NCI-H460 (cell line): ENCODE measurements around the gene UQCC5. TPM values are rescaled to one million over a fixed set of nuclear protein-coding genes. Genes with fewer than 3 reads are reported as not detected.

Source experiments
- DNase-seq: peaks from one replicate; pipeline ENCODE4 v3.0.0-alpha.2; 2016; ENCODE audit warnings: low read depth; ENCODE audit errors: extremely low read depth
- polyA plus RNA-seq: library from polyadenylated mRNA; depleted of rRNA; stranded (reverse); fragments of >200 nt; gene quantifications from 2 replicates; pipeline ENCODE4 v1.2.3, GENCODE V29; 2014; cell fraction: nucleus; rRNA removed
- total RNA-seq: library from RNA; depleted of rRNA; stranded (reverse); fragments of >200 nt; shearing (Covaris generic); gene quantifications from 2 replicates; pipeline ENCODE4 v1.2.3, GENCODE V29; 2014; rRNA removed

The UQCC5 gene
- 5.4 and 18.0 TPM in 2 replicates for total RNA-seq
- 2.5 and 2.8 TPM in 2 replicates for polyA plus RNA-seq

DNA sequence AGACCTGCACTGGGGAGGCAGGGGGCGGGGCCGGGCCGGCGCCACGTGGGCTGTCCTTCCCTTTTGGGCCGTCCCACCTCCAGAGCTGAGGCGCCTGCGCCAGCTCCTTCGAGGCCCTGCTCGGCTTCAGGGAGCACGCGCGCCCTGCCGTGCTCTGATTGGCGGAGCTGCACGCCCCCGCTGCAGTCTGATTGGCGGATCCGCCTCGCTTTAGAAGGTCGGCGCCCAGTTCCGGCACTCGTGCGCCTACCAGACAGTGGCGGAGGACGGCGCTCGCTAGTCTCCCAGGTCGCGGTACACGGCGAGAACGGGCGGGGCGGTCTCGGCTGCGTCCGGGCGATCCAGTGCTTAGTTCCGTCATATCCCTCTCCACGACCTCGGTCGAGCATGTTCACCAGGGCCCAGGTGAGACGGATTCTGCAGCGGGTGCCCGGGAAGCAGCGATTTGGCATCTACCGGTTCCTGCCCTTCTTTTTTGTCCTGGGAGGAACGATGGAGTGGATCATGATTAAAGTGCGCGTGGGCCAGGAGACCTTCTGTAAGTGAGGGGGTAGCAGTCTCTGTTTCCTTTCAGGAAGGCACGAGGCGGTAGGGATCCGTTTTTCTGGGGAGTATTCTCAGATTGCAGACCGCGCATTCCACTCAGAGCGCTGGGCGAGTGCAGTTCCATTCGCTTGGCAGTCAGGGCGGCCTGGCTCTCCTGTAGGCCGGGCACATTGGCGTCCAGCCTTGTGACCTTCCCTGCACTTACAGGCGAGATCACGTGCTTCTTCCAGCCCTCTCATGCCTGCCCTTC lies at the start of gene UQCC5:
Gene UQCC5 (plus strand): TSS at position 237 of the 796 bp plus-strand sequence. CDS start 151 bp downstream, at position 388.
- DNase-seq, result peak; percentile 95

DNA sequence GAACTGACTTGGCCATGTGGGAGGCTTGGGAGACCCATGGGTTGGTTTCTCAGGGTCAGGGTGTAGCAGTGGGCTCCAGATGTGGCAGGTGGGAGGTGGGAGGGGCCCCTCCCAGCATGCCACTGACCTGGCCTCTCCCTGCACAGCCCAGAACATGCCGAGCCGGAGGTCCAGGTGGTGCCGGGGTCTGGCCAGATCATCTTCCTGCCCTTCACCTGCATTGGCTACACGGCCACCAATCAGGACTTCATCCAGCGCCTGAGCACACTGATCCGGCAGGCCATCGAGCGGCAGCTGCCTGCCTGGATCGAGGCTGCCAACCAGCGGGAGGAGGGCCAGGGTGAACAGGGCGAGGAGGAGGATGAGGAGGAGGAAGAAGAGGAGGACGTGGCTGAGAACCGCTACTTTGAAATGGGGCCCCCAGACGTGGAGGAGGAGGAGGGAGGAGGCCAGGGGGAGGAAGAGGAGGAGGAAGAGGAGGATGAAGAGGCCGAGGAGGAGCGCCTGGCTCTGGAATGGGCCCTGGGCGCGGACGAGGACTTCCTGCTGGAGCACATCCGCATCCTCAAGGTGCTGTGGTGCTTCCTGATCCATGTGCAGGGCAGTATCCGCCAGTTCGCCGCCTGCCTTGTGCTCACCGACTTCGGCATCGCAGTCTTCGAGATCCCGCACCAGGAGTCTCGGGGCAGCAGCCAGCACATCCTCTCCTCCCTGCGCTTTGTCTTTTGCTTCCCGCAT lies 49.2 kb upstream of the UQCC5 start:
- DNase-seq, result no peak

DNA sequence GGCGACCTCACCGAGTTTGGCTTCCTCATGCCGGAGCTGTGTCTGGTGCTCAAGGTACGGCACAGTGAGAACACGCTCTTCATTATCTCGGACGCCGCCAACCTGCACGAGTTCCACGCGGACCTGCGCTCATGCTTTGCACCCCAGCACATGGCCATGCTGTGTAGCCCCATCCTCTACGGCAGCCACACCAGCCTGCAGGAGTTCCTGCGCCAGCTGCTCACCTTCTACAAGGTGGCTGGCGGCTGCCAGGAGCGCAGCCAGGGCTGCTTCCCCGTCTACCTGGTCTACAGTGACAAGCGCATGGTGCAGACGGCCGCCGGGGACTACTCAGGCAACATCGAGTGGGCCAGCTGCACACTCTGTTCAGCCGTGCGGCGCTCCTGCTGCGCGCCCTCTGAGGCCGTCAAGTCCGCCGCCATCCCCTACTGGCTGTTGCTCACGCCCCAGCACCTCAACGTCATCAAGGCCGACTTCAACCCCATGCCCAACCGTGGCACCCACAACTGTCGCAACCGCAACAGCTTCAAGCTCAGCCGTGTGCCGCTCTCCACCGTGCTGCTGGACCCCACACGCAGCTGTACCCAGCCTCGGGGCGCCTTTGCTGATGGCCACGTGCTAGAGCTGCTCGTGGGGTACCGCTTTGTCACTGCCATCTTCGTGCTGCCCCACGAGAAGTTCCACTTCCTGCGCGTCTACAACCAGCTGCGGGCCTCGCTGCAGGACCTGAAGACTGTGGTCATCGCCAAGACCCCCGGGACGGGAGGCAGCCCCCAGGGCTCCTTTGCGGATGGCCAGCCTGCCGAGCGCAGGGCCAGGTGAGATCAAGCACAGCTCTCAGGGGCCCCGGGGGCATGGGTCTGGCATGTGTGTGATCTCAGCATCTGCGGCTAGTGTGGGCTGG lies 48.4 kb upstream of the UQCC5 start:
- no peak for DNase-seq

- DNase-seq, result no peak
Measured at GRCh38 chr3:52488746-52489145, 47.7 kb upstream of the UQCC5 start.

- no peak for DNase-seq
Measured at GRCh38 chr3:52489453-52489852, 47.0 kb upstream of the UQCC5 start.

DNA sequence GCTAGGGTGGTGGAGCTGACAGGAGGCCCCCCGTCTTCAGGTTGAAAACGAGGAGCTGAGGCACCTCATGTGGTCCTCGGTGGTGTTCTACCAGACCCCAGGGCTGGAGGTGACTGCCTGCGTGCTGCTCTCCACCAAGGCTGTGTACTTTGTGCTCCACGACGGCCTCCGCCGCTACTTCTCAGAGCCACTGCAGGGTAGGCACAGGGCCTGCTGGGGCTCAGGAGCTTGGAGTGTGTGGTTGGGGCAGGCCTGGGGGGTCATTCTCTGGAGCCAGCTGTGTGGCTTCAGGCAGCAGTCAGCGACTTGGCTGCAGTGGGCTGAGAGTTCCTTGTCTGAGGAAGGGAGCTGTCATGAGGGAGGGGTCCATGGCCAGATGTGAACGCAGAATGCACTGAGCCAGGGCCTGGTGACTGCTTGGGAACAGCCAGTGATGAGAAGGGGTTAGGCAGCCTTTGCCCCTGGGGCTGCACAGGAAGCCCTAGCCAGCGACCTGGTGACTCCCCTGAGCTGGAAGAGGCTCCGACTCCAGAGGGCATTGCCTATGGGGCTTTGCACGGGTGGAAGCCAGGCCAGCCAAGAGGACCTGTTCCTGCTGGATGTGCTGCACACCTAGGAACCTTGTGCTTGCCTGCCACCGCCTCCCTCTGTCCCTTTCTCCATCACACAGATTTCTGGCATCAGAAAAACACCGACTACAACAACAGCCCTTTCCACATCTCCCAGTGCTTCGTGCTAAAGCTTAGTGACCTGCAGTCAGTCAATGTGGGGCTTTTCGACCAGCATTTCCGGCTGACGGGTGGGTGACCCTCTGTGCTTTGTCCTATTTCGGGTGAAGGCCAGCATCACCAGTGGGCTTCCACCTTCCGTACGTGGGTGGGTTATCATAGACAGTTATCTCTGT lies 46.1 kb upstream of the UQCC5 start:
- DNase-seq, result no peak

GRCh38 chr3:52490939-52491526 lies 45.4 kb upstream of the UQCC5 start:
- DNase-seq, result no peak

GRCh38 chr3:52492059-52492458 lies 44.3 kb upstream of the UQCC5 start:
- DNase-seq, result no peak

DNA sequence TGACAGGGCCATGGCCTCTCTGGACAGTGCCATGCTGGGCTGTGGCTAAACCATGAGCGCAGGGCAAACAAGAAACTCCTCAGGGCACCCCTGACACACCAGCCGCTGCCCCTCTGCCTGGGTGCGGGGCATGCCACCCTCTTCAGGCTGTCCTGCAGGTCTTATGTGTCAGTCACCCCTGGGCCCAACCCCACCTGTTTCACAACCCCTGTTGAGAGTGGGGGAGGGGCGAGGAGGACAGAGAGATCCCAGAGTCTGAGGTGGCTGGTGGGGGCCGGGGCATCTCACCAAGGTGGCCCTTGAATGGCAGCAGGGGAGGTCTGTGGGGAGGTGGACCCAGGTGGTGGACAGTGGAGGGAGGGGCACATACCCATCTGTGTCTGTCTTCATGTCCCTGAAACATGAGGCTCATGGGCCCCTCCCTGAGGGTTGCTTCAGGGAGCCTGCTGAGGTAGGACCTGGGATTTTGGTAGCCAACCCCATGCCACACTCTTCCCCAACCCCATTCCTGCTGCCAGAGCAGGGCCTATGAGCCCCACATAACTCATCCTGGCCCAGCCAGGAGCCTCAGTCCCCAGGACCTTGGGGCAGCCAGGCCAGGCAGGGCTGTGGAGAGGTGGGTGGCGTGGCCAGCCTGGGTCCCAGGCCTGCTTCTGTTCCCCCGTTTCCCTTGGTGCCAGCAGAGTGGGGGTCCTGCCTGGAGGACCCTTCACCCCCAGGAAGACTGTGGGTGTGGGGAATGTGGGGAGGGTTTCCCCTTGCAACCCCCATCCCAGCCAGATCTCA lies 43.0 kb upstream of the UQCC5 start:
- DNase-seq, result no peak

DNA sequence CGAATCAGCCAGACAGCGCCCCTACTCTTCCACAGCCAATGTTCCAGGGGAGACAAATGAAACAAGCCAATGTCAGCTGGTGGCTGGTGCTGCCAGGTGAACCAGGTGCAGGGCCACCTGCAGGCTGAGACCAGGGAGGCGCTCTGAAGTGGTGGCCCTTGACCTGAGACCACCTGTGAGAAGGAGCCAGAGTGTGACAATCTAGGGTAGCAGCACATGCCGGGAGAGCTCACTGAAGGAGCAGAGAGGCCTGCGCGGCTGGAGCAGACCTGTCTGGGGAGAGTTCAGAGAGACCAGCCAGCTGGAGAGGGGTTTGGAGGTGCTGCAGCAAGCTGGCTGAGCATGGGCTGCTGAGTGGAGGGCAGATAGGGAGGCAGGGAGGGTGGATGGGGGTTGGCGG lies 42.0 kb upstream of the UQCC5 start:
- DNase-seq, result no peak

- DNase-seq, result no peak
Measured at GRCh38 chr3:52494886-52495495, 41.4 kb upstream of the UQCC5 start, which contains the start of gene STAB1. TSS of gene STAB1 (plus strand) at chr3:52495338. CDS start at chr3:52495414, 76 bp downstream.

GRCh38 chr3:52495777-52496602 lies 40.4 kb upstream of the UQCC5 start:
- DNase-seq, result no peak

- no peak for DNase-seq
Measured at GRCh38 chr3:52498137-52499054, 38.0 kb upstream of the UQCC5 start.

GRCh38 chr3:52501046-52501445 lies 35.4 kb upstream of the UQCC5 start:
- DNase-seq, result no peak

GRCh38 chr3:52502001-52502400 lies 34.4 kb upstream of the UQCC5 start:
- DNase-seq, result no peak

- DNase-seq, result no peak
Measured at GRCh38 chr3:52502808-52503350, 33.5 kb upstream of the UQCC5 start.
